HG02970 (cell line): ENCODE measurements around the gene CASKIN2.
"Not testable (repeated sequence)": the region's sequence is repeated elsewhere in the genome, so short reads cannot be mapped to it uniquely, and the experiment has no call there.

Source experiments
- ATAC-seq: cut with Tn5 transposase; IDR thresholded peaks from one replicate; pipeline ENCODE4 v1.9.1; 2021; ENCODE audit warnings: mild to moderate bottlenecking, moderate library complexity, moderate number of reproducible peaks; ENCODE audit not compliant: unreplicated experiment, low FRiP score

Gene CASKIN2

GRCh38 chr17:75474736-75475135 is 40.6 kb downstream of the CASKIN2 start:
- no peak for ATAC-seq

GRCh38 chr17:75473246-75473645 is 42.1 kb downstream of the CASKIN2 start:
- no peak for ATAC-seq

GRCh38 chr17:75472119-75472518 is 43.2 kb downstream of the CASKIN2 start:
- ATAC-seq: no peak

GRCh38 chr17:75471207-75471606 is 44.1 kb downstream of the CASKIN2 start:
- no peak for ATAC-seq

- ATAC-seq: no peak
These were observed 46.5 kb downstream of the CASKIN2 start for GRCh38 chr17:75468779-75469373.

- ATAC-seq: no peak
These were observed 47.0 kb downstream of the CASKIN2 start for GRCh38 chr17:75468291-75468754.

- ATAC-seq: no peak
These were observed 50.3 kb downstream of the CASKIN2 start for GRCh38 chr17:75465039-75465438.

- no peak for ATAC-seq
These were observed 51.7 kb downstream of the CASKIN2 start for GRCh38 chr17:75463603-75464002.

- ATAC-seq: no peak
These were observed 55.0 kb downstream of the CASKIN2 start for GRCh38 chr17:75460295-75460694.

GRCh38 chr17:75459590-75460267 is 55.6 kb downstream of the CASKIN2 start:
- ATAC-seq: no peak

GRCh38 chr17:75459246-75459589 is 56.1 kb downstream of the CASKIN2 start:
- no peak for ATAC-seq

- no peak for ATAC-seq
These were observed 58.2 kb downstream of the CASKIN2 start for GRCh38 chr17:75457047-75457654.

- peak; percentile 94 for ATAC-seq
These were observed 58.8 kb downstream of the CASKIN2 start, which contains the start of gene TMEM94 for GRCh38 chr17:75456417-75457046. TSS of gene TMEM94 (plus strand) at chr17:75456635. CDS start at chr17:75471906, 15,271 bp downstream.

GRCh38 chr17:75456039-75456416 is 59.3 kb downstream of the CASKIN2 start:
- ATAC-seq: no peak

- ATAC-seq: not testable (repeated sequence)
These were observed 60.7 kb downstream of the CASKIN2 start for GRCh38 chr17:75454672-75455071.

- ATAC-seq: no peak
These were observed 61.1 kb downstream of the CASKIN2 start for GRCh38 chr17:75454193-75454592.

- ATAC-seq: no peak
These were observed 65.1 kb downstream of the CASKIN2 start for GRCh38 chr17:75450270-75450669.
